NCI-H1436 (cell line): ENCODE results near the gene LDAF1.
"Not testable (repeated sequence)": the region's sequence is repeated elsewhere in the genome, so short reads cannot be mapped to it uniquely, and the experiment has no call there.

ENCODE experiments used
- DNase-seq: peaks from one replicate; lab custom pipeline; 2025; lab: John Stamatoyannopoulos, UW

The LDAF1 gene

GRCh38 chr16:21162661-21163151 is 4.2 kb downstream of the LDAF1 start:
- DNase-seq, result no peak

- DNase-seq, result no peak
Measured at GRCh38 chr16:21163576-21163975, 5.1 kb downstream of the LDAF1 start.

GRCh38 chr16:21164521-21165168 is 6.2 kb downstream of the LDAF1 start:
- no peak for DNase-seq

- DNase-seq, result no peak
Measured at GRCh38 chr16:21166561-21166961, 8.1 kb downstream of the LDAF1 start.

DNA sequence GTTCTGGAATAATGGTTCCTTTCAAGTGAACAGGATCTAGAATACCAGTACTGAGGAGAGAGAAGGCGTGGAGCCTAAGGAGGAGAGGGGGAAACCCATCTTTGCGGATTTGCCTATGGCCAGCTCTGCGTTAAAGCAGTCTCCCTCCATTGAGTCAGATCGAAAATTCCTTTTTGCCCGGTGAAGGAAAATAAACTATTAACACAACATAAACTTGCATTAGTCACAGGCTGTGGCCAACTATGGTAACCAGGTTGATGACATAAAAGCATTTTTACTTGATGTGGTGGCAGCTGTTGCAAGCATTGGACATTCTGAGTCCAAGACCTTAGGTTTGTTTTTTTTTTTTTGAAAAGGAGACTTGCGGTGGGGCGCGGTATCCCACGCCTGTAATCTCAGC is 8.9 kb downstream of the LDAF1 start:
- DNase-seq, result no peak

DNA sequence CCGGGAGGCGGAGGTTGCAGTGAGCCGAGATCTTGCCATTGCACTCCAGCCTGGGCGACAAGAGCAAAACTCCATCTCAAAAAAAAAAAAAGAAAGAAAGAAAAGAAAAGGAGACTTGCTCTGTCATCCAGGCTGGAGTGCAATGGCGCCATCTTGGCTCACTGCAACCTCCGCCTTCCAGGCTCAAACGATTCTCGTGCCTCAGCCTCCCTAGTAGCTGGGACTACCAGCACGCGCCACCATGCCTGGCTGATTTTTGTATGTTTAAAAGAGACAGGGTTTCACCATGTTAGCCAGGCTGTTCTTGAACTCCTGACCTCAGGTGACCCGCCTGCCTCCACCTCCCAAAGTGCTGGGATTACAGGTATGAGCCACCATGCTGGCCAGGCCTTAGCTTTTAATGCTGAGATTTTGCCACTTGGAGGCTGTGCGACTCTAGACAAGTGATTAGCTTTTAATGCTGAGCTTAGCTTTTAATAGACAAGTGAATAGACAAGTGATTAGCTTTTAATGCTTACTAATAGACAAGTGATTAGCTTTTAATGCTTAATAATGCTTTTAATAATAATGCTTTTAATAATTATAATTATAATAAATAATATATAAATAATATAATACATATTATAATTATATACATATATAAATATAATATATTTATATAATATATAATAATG is 9.6 kb downstream of the LDAF1 start:
- no peak for DNase-seq

DNA sequence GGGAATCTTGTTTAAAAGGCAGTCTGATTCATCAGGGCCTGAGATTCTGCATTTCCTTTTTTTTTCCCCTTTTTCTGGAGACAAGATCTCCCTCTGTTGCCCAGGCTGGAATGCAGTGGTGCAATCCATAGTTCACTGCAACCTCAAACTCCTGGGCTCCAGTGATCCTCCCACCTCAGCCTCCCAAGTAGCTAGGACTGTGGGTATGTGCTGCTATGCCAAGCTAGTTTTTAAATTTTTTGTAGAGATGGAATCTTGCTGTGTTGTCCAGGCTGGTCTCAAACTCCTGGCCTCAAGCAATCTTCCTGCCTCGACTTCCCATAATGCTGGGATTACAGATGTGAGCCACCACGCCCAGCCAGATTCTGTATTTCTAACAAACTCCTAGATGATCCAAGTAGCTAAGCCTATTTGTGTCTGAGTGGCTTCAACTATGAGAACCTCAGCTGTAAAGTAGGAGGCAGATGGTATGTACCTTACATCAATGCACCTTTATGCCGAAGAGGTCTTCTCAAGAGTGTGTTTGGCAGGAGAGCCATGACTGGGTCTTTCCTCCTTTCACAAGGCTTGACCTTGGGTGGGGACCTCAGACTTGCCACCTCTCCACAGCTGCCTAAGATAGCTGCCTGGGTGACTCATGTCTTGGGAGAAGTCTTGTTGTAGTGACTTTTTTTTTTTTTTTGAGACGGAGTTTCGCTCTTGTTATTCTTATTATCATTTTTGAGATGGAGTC is 10.9 kb downstream of the LDAF1 start:
- no peak for DNase-seq

GRCh38 chr16:21170116-21170515 is 11.6 kb downstream of the LDAF1 start:
- DNase-seq, result not testable (repeated sequence)

GRCh38 chr16:21172650-21173049 is 14.2 kb downstream of the LDAF1 start:
- DNase-seq, result no peak

GRCh38 chr16:21175397-21175796 is 16.9 kb downstream of the LDAF1 start:
- no peak for DNase-seq

- no peak for DNase-seq
Measured at GRCh38 chr16:21179126-21179982, 20.9 kb downstream of the LDAF1 start.

DNA sequence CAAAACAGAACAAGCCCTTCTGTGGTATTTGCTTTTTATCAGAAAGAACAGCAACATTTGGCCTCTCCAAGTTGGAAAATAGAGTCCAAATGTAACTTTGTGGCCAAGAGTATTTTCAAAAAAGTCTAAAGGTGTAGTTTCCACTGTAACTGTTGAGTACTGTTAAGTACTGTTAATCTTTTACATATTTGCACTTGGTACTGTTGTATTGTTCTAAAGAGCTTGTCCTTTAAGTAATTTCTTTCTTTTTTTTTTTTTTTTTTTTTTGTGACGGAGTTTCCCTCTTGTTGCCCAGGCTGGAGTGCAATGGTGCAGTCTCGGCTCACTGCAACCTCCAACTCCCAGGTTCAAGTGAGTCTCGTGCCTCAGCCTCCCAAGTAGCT is 21.5 kb downstream of the LDAF1 start:
- DNase-seq, result no peak

DNA sequence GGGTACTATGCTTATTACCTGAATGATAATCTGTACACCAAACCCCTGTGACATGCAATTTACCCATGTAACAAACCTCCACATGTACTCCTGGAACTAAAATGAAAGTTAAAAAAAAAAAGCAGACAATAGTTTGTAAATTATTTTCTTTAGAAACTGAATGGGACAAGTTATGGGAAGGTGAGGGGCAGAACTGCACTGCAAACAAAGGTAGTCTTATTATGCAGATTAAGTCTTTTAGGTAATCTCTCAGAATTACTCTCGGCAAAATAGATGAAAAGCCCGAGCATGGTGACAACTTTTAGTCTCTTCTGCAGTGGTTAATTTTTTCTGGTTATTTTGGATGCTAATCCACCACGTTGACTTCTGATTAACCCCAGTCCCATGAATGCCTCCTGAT is 25.5 kb downstream of the LDAF1 start:
- DNase-seq, result no peak

- DNase-seq, result no peak
Measured at GRCh38 chr16:21184834-21185233, 26.4 kb downstream of the LDAF1 start.

DNA sequence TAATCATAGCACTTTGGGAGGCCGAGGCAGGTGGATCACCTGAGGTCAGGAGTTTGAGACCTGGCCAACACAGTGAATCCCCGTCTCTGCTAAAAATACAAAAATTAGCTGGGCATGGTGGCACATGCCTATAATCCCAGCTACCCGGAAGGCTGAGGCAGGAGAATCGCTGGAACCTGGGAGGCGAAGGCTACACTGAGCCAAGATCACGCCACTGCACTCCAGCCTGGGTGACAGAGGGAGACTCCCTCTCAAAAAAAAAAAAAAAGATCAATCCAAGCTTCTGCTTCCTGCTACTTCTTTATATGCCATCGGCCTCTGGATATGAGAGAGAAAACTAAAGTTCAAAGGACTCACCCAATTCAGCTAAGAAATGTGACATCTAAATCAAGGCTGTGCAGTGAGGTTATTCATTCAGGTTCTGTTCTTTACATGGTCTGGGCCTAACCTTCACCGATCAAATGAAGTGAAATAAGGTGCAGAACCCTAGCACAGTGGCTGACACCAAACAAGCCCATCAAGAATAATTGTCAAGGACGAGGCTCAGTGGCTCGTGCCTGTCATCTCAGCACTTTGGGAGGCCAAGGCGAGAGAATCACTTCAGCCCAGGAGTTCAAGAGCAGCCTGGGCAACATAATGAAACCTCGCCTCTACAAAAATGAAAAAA is 27.3 kb downstream of the LDAF1 start:
- no peak for DNase-seq

- DNase-seq, result no peak
Measured at GRCh38 chr16:21186326-21186691, 27.8 kb downstream of the LDAF1 start.

GRCh38 chr16:21189311-21189710 is 30.8 kb downstream of the LDAF1 start:
- no peak for DNase-seq

- no peak for DNase-seq
Measured at GRCh38 chr16:21190013-21190412, 31.5 kb downstream of the LDAF1 start.

- no peak for DNase-seq
Measured at GRCh38 chr16:21190599-21190998, 32.1 kb downstream of the LDAF1 start.

DNA sequence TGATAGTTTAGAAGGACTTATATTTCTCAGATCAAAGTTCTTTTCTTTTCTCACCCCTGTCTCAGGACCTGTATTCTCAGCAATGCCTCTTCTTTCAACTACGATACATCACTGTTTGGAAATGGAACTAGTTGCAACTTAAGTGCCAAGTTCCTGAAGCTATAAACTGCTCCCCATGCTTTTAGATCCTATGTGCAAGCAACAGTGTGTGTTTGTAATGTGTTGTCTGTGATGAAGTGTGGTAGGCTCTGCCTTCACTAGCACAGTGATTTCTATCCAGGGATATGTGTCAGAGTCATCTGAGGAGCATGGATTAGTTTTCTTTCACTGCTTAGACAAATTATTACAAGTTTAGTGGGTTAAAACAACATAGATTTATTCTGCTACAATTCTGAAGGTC is 34.5 kb downstream of the LDAF1 start:
- DNase-seq, result no peak

DNA sequence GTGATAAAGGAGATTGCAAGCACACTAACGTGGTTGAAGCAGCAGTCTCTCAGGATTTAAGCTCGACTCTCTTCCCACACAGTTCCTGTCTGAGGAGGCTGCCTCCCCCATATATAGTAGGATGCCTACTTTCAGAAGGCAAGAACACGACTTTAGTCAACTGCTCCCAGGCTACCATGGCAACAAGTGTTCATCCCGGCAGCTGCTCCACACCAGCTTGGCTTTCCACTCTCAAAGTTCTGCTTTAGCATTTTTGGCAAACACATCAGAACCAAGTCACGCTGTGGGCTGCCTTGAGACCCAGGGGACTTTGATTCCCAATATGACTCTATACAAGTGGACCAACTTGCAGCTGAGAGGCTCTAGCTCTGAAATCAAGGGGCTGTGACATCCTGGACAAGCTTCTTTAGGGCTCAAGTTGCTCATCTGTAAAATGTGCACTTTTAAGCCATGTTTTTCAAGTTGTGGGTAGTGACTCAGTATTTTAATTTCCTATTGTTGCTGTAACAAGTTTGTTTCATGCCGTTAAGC is 36.4 kb downstream of the LDAF1 start:
- no peak for DNase-seq
